Activated gamma-delta T cell (primary cell): ENCODE results near the gene PCF11.
A peak's percentile ranks its signal among the peaks of the same experiment; 100 is the strongest.

Source experiments
- DNase-seq: peaks from one replicate; lab custom pipeline; 2025; lab: John Stamatoyannopoulos, UW

Gene PCF11

GRCh38 chr11:83156144-83156995 is 561 bp upstream of the PCF11 start:
- peak; percentile 70 for DNase-seq

- no peak for DNase-seq
Measured at GRCh38 chr11:83157594-83158356, 844 bp downstream of the PCF11 start.

GRCh38 chr11:83158357-83158786 is 1.4 kb downstream of the PCF11 start:
- no peak for DNase-seq

GRCh38 chr11:83158965-83159901 is 2.3 kb downstream of the PCF11 start:
- DNase-seq: no peak

DNA sequence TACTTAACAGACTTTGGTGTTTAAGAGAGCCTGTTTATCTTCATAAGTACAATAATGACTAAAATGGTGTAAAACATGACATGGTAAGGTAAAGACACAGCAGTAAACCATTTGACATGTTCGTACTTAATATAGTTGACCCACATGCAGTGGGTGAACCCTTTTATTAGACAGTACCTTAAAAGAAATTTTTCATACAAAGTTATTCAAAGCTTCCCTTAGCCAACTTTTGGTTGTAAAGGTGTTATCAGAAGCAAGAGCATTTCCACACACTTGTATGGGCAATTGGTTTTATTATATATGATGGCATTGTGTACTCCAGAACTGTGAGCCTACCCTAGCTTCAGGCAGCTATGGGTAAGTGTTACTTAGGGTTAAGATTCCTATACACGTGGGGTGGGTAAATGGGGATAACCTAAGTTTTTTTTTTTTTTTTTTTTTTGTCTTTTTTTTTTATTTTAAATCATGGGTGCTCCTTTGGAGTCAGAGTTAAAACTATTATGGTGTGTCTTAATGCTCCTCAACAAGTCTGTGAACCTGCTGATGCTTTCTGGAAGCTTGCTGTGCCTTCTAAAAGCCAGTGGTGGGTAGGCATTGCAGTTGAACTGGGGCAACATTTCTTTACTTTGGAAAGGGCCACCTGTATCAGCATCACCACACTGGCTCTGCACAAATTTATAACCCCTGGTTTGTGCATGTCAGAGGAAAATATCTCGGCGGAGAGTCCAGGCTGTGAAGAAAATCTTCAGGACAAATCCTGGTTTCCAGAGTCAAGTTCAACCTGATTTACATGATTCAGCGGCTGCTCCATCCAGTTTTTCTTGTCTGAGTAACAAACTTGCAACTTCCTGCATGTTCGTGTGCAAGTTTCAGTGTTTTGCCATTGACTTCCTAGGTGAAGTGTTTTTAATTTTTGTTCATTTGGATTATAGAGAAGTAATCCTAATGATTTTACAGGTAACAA is 3.3 kb downstream of the PCF11 start:
- DNase-seq: no peak

DNA sequence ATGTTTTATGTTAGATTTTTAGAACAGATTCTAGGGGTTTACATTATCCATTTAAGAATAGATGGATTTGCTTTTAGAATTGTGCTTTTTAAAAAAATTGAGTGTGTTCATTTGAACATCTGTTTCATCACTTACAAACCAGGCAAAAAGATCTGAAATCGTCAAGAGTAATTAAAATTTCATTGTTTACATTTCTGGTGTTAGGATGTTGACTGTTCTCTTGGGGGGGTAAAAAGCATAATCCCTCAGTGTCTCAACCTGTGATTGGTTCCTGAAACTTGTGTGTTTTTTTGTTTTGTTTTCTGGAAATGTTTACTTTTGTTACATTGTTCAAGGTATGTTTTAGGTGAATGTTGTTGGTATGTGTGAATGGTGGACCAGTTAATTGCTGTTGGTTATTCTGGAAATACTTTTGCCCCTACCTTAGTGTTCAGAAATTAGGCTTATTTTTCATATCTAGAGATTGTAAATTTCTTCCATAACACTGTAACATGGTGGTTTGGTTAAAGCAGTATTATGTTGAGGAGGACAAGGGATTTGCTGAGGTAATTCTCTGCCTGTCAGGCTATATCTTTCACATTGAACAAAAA is 4.8 kb downstream of the PCF11 start:
- DNase-seq: no peak

GRCh38 chr11:83162377-83162776 is 5.4 kb downstream of the PCF11 start:
- DNase-seq: no peak

GRCh38 chr11:83166193-83166866 is 9.4 kb downstream of the PCF11 start:
- no peak for DNase-seq

DNA sequence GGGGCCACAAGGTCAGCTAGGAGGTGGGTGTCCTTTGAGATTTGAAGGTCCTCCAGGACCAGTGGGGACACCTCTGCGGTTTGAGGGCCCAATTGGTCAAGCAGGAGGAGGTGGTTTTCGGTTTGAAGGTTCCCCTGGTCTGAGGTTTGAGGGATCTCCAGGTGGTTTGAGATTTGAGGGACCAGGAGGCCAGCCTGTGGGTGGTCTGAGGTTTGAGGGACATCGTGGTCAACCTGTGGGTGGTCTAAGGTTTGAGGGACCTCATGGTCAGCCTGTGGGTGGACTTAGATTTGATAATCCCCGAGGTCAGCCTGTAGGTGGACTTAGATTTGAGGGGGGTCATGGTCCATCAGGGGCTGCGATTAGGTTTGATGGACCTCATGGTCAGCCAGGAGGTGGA is 11.8 kb downstream of the PCF11 start:
- DNase-seq: no peak

DNA sequence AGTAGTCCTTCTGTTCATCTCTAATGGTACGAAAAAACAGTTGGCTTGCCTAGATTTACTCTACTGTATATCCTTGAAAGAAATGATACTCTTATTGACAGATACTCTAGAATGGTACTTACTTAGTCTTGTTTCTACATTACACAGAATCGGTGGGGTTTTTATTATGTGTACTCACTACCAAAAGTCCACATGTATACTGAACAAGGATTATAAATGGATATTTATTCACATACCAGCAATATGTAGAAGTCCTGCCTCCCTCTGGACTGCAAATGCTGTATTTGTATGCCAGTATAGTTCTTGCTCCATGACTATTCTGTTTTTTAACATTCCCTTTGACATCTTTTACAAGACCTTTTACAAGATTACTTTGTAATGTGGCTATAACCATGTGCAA is 13.9 kb downstream of the PCF11 start:
- no peak for DNase-seq

GRCh38 chr11:83172551-83172950 is 15.6 kb downstream of the PCF11 start:
- no peak for DNase-seq

DNA sequence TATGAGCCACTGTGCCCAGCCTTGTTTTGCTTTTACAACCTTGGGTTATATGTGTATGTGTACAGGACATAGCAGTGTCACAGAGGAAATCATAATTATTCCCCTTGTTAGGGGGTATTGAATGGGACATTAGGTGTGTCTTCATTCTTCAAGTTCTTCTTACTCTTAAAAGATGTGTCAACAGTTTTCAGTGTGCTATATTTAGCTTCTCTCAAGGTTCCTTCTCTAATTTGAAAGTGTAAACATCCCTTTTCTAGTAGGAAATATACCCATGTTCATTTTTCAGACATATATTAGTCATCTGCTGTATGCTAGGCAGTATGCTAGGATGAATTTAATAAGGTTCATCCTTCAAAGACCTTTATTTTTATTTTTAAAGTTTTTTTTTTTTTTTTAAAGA is 17.1 kb downstream of the PCF11 start:
- DNase-seq: no peak

DNA sequence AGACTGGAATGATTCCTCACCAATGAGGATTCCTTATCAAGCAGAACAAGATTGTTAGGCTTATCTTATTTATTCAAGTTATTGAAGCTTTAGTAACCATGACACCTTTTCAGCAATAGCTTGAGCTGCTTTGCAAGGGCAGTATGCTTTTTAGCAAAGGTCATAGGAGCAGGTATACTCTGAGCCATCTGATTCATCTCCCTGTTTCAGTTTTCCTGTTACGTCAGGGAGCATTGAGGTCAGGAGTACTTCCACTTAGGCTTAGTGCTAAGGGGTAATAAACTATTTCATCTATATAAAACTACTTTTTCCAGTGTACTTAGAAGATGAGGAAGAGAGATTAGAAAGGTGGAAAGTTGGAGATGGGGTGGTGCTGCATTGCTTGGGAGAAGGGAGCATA is 18.9 kb downstream of the PCF11 start:
- DNase-seq: no peak

DNA sequence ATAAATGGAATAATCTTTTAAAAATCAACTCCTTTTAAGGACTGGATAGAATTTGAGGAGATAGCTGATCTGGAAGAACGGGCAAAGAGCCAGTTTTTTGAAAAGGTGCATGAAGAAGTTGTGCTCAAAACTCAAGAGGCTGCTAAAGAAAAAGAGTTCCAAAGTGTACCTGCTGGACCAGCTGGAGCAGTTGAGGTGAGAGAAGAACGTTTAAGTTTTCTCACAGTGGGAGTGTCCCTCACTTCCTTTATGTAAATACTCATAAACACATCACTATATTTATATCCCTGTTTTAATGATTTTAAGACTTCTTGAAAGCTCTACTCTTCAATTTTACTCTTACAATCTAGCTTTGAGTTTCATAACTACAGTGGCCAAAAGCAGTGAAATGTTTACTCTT is 24.9 kb downstream of the PCF11 start:
- DNase-seq: no peak

GRCh38 chr11:83185767-83186166 is 28.8 kb downstream of the PCF11 start:
- no peak for DNase-seq

DNA sequence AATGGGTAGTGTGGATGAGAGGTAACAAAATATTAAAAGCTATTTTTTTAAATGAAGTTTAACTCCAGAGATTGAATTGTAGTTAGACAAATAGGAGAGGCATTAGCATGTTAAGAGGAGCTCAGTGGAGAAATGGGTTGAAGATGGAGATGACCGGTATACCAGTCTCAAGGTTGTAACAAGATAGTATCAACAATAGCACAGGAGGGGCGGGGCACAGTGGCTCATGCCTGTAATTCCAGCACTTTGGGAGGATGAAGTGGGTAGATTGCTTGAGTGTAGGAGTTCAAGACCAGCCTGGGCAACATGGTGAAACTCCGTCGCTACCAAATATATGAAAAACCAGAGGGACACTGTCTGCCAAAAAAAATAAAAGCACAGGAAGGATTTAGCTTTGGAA is 30.5 kb downstream of the PCF11 start:
- DNase-seq: no peak

DNA sequence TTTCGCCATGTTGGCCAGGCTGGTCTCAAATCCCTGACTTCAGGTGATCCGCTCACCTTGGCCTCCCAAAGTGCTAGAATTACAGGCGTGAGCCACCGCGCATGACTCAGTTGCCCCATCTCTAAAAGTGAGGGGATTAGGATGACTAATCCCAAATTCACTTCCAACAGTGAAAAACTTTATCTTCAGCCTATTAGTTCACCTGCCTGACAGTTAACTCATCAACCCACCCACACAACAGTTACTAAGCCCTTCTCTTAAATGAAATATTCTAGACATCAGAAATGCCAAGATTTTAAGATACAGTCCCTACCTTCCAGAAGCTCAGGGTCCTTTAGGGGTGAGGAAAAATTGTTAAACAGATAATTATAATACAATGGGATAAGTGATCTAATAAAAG is 34.6 kb downstream of the PCF11 start:
- no peak for DNase-seq

GRCh38 chr11:83191986-83192385 is 35.1 kb downstream of the PCF11 start:
- no peak for DNase-seq

DNA sequence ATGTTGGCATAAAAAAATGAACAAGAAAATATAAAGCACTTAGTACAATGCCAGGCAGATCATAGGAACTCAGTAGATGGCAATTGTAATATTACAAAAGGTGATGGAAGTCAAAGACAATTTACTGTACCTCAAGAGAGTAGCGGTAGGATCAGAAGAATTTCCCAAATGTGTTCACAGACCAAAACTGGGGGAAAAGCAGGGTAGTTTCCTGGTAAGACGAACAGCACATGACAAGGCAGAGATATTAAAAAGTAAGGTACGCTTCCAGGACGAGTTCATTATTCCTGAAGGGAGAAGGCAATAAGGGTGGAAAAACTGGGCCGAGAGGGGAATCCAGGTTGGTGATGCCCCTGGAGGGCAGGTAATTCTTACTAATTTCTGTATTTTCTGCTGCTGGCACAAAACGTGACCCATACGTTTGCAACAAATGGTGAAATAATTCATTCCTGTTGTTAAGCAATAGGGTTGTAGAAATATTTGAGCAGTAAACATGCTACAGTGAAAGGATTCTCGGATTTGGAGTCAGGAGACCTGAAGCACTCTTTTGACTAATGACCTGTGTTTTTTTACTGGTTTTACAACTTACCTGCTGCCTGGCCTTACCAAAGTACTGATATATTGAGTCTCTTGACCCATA is 35.8 kb downstream of the PCF11 start:
- no peak for DNase-seq
